Osteocyte (in vitro differentiated cells): ENCODE results near the gene VRK1. TPM values are rescaled to one million over a fixed set of nuclear protein-coding genes. Genes with fewer than 3 reads are reported as not detected.
A peak's percentile ranks its signal among the peaks of the same experiment; 100 is the strongest.

Experiments
- DNase-seq: peaks from one replicate; pipeline ENCODE4 v3.0.0; 2021; ENCODE audit warnings: mixed read lengths; ENCODE audit not compliant: unreplicated experiment; ENCODE audit errors: extremely low spot score
- H3K27ac Mint-ChIP-seq: one replicate; pipeline ENCODE4 v1.8.0; 2021; ENCODE audit warnings: mild to moderate bottlenecking, mixed read lengths; ENCODE audit not compliant: unreplicated experiment
- H3K27me3 Mint-ChIP-seq: one replicate; pipeline ENCODE4 v1.8.0; 2021; ENCODE audit warnings: mixed read lengths; ENCODE audit not compliant: unreplicated experiment
- H3K36me3 Mint-ChIP-seq: one replicate; pipeline ENCODE4 v1.8.0; 2021; ENCODE audit warnings: mixed read lengths; ENCODE audit not compliant: unreplicated experiment
- H3K4me1 Mint-ChIP-seq: one replicate; pipeline ENCODE4 v1.8.0; 2021; ENCODE audit warnings: mixed read lengths; ENCODE audit not compliant: unreplicated experiment
- H3K4me3 Mint-ChIP-seq: one replicate; pipeline ENCODE4 v1.8.0; 2021; ENCODE audit warnings: mild to moderate bottlenecking, moderate library complexity, mixed read lengths; ENCODE audit not compliant: unreplicated experiment
- H3K9me3 Mint-ChIP-seq: one replicate; pipeline ENCODE4 v1.8.0; 2021; ENCODE audit warnings: mixed read lengths; ENCODE audit not compliant: unreplicated experiment
- CTCF ChIP-seq: fragments of 200-600 bp; sonication (generic); IDR thresholded peaks from 2 replicates; pipeline ENCODE4 v1.5.0; 2021; ENCODE audit warnings: antibody characterized with exemption, mild to moderate bottlenecking, moderate library complexity
- total RNA-seq: library from RNA; stranded (reverse); gene quantifications from 2 replicates; pipeline ENCODE4 v1.2.1, GENCODE V29; 2021

VRK1 gene
- total RNA-seq, 1 donor from 2014 or later = 10.6 TPM

- Mint-ChIP-seq H3K27me3 (no peaks in the 10 kb centered on the region), H3K4me1 (peaks cover 21% of the 10 kb centered on the region), H3K36me3 (no peaks in the 10 kb centered on the region), H3K4me3 (no peak overlapping the region), H3K27ac (no peak overlapping the region), H3K9me3 (no peaks in the 10 kb centered on the region)
- no peak for TF ChIP-seq CTCF
- DNase-seq = no peak
Measured at GRCh38 chr14:96799489-96800054, 2.4 kb downstream of the VRK1 start.

GRCh38 chr14:96801931-96802330 is 4.7 kb downstream of the VRK1 start:
- no peak overlapping the region for H3K27ac Mint-ChIP-seq
- no peaks in the 10 kb centered on the region for H3K27me3 Mint-ChIP-seq
- no peak overlapping the region for H3K4me3 Mint-ChIP-seq
- H3K4me1 Mint-ChIP-seq = peaks cover 22% of the 10 kb centered on the region
- no peak for TF ChIP-seq CTCF
- H3K36me3 Mint-ChIP-seq = no peaks in the 10 kb centered on the region
- no peak for DNase-seq
- H3K9me3 Mint-ChIP-seq = no peaks in the 10 kb centered on the region

- Mint-ChIP-seq H3K27ac (no peak overlapping the region), H3K4me3 (no peak overlapping the region), H3K4me1 (peaks cover 19% of the 10 kb centered on the region), H3K9me3 (no peaks in the 10 kb centered on the region), H3K36me3 (no peaks in the 10 kb centered on the region), H3K27me3 (no peaks in the 10 kb centered on the region)
- TF ChIP-seq CTCF = no peak
- DNase-seq = no peak
Measured at GRCh38 chr14:96802963-96803362, 5.8 kb downstream of the VRK1 start.

- TF ChIP-seq CTCF = no peak
- no peak for DNase-seq
- H3K27ac Mint-ChIP-seq = peak overlapping the region; percentile 12
- H3K36me3 Mint-ChIP-seq = no peaks in the 10 kb centered on the region
- no peaks in the 10 kb centered on the region for H3K27me3 Mint-ChIP-seq
- H3K4me1 Mint-ChIP-seq = peaks cover 10% of the 10 kb centered on the region
- H3K4me3 Mint-ChIP-seq = peak overlapping the region; percentile 20
- no peaks in the 10 kb centered on the region for H3K9me3 Mint-ChIP-seq
Measured at GRCh38 chr14:96803958-96804357, 6.8 kb downstream of the VRK1 start.

- no peak overlapping the region for H3K4me3 Mint-ChIP-seq
- no peak for DNase-seq
- no peaks in the 10 kb centered on the region for H3K9me3 Mint-ChIP-seq
- H3K36me3 Mint-ChIP-seq = no peaks in the 10 kb centered on the region
- H3K4me1 Mint-ChIP-seq = peaks cover 10% of the 10 kb centered on the region
- no peak overlapping the region for H3K27ac Mint-ChIP-seq
- TF ChIP-seq CTCF = no peak
- H3K27me3 Mint-ChIP-seq = no peaks in the 10 kb centered on the region
Measured at GRCh38 chr14:96804895-96805294, 7.7 kb downstream of the VRK1 start.
